Right lobe of liver (tissue), 6 donors: ENCODE results near the gene CLIC1. TPM values are rescaled to one million over a fixed set of nuclear protein-coding genes. Genes with fewer than 3 reads are reported as not detected.

Experiments
- ATAC-seq, 4 donors: fragments of 200-7000 bp; cut with Tn5 transposase; one replicate each; pipeline ENCODE4 v1.9.1; 2020; ENCODE audit warnings: mild to moderate bottlenecking in 4 of 4, moderate library complexity in 4 of 4
- DNase-seq, 3 donors: peaks; one replicate each; pipeline ENCODE4 v3.0.0-alpha.2; 2020
- H3K27ac ChIP-seq, 3 donors: fragments of 200-600 bp; one replicate each; pipeline ENCODE4 v1.8.0; 2022
- H3K27me3 ChIP-seq, 2 donors: fragments of 200-600 bp; one replicate each; pipeline ENCODE4 v1.8.0; 2022
- H3K36me3 ChIP-seq, 4 donors: fragments of 200-600 bp; sonication (generic) in 1 of 4; one replicate each; pipeline versions ENCODE4 v1.5.1 to v1.8.0; 2017 to 2022; ENCODE audit warnings: control low read depth in 1 of 4
- H3K4me1 ChIP-seq, 4 donors: fragments of 200-600 bp; sonication (generic) in 1 of 4; one replicate each; pipeline versions ENCODE4 v1.5.1 to v1.8.0; 2017 to 2022; ENCODE audit warnings: control low read depth in 1 of 4
- H3K4me3 ChIP-seq, 3 donors: fragments of 200-600 bp; one replicate each; pipeline ENCODE4 v1.8.0; 2022
- H3K9me3 ChIP-seq, 4 donors: fragments of 200-600 bp; sonication (generic) in 1 of 4; one replicate each; pipeline versions ENCODE4 v1.5.1 to v1.8.0; 2017 to 2022; ENCODE audit warnings: control low read depth in 1 of 4
- POLR2A ChIP-seq: fragments of 450-650 bp; IDR thresholded peaks from one replicate; pipeline ENCODE4 v1.6.1; 2017; ENCODE audit warnings: antibody characterized with exemption, mild to moderate bottlenecking
- WGBS: methylation state at CpG from one replicate; pipeline ENCODE4 v1.1.6; 2018; ENCODE audit warnings: low coverage, low lambda C conversion rate; ENCODE audit not compliant: insufficient coverage; ENCODE audit errors: missing lambda C conversion rate; 5-methylcytosine and 5-hydroxymethylcytosine counted together
- intact Hi-C, 2 donors: fragments of 100-400 bp; cut with DNase I; formaldehyde crosslinking; loops; one replicate each; pipeline versions ENCODE4 v1.11.2 to v1.14.1; 2022
- total RNA-seq, 6 experiments: library from RNA; depleted of rRNA in 2 of 6; stranded (reverse); fragments of >200 nt in 2 of 6; fragmentation: NEBNext Ultra II Directional in 3 of 6; extraction: Animal tissue kit (Norgen Biotek cat#: 25700) in 3 of 6; gene quantifications; one replicate each; pipeline versions ENCODE4 v1.1.0 to v1.2.4, GENCODE V29; 2016 to 2023
- TF ChIP-seq, protein P1 (sequence below), 4 donors: fragments of 200-600 bp in 3 of 4; fragments of 450-650 bp in 1 of 4; IDR thresholded peaks; one replicate each; pipeline versions ENCODE4 v1.5.1 to v1.8.0; 2016 to 2022; ENCODE audit warnings: antibody characterized with exemption in 4 of 4, mild to moderate bottlenecking in 2 of 4
- donor health status: DM: no; HTN: yes; CAD: no.
- donor health status: DM: no; HTN: no; CAD: no.
- donor health status: DM: no; HTN: no; CAD: no.
- donor health status: DM: no; HTN: yes; CAD: no.
- donor health status: DM: no; HTN: yes; CAD: no.

Gene CLIC1
- total RNA-seq, 6 experiments from 2014 or later = 36.7 to 123 (median 62.0) TPM

DNA sequence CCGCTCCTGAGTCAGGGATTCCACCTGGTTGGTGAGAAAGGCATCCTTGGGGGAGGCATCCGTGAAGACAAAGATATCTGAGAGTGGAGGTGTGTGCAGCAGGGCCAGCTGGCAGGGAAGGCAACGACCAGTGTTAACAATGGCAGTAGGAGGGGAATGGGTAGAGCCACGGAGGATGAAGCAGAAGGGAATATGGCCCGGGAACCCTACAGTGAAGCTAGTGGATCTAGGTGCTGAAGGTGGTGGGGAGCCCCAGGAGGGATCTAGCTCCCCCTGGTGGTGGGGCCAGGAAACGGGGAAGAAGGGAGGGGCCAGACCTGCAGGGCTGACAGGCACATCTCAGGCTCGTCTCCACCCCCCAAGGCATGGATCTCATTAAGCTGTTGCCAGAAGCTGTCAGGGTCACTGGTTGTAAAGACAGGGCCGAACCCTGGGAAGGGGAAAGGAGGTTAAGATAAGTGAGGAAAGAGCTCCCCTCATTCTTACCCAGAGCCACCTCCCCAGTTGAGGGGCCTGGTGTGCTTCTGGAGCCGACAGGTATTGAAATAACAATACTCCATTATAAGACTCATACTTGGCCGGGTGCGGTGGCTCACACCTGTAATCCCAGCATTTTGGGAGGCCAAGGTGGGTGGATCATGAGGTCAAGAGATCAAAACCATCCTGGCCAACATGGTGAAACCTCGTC lies 33.5 kb upstream of the CLIC1 start:
- DNase-seq (peak; percentile 83 to 89 (median 88)), ATAC-seq (peak; percentile 85 to 87 (median 87))
- Histone ChIP-seq H3K36me3 (no peaks in the 10 kb centered on the region), H3K9me3 (no peaks in the 10 kb centered on the region), H3K27ac (no peak overlapping the region), H3K27me3 (no peaks in the 10 kb centered on the region), H3K4me1 (peaks cover 0 to 5% (median 0%) of the 10 kb centered on the region in 4 donors), H3K4me3 (no peak overlapping the region)
- WGBS = 39% methylated on average over 8 of the region's 12 CpGs
- intact Hi-C loops = loop anchor here (10.0 kb wide), 3 partner anchors 55 to 85 kb away; partner anchors contain the start of genes LY6G5C (in 2 of the 2) and LY6G6D (in 1 of the 2)
- TF ChIP-seq, protein P1, sequence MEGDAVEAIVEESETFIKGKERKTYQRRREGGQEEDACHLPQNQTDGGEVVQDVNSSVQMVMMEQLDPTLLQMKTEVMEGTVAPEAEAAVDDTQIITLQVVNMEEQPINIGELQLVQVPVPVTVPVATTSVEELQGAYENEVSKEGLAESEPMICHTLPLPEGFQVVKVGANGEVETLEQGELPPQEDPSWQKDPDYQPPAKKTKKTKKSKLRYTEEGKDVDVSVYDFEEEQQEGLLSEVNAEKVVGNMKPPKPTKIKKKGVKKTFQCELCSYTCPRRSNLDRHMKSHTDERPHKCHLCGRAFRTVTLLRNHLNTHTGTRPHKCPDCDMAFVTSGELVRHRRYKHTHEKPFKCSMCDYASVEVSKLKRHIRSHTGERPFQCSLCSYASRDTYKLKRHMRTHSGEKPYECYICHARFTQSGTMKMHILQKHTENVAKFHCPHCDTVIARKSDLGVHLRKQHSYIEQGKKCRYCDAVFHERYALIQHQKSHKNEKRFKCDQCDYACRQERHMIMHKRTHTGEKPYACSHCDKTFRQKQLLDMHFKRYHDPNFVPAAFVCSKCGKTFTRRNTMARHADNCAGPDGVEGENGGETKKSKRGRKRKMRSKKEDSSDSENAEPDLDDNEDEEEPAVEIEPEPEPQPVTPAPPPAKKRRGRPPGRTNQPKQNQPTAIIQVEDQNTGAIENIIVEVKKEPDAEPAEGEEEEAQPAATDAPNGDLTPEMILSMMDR (IDR thresholded peaks at IDR 0.05) = peak; percentile 81 to 98 (median 94)
- no peak for TF ChIP-seq POLR2A

DNA sequence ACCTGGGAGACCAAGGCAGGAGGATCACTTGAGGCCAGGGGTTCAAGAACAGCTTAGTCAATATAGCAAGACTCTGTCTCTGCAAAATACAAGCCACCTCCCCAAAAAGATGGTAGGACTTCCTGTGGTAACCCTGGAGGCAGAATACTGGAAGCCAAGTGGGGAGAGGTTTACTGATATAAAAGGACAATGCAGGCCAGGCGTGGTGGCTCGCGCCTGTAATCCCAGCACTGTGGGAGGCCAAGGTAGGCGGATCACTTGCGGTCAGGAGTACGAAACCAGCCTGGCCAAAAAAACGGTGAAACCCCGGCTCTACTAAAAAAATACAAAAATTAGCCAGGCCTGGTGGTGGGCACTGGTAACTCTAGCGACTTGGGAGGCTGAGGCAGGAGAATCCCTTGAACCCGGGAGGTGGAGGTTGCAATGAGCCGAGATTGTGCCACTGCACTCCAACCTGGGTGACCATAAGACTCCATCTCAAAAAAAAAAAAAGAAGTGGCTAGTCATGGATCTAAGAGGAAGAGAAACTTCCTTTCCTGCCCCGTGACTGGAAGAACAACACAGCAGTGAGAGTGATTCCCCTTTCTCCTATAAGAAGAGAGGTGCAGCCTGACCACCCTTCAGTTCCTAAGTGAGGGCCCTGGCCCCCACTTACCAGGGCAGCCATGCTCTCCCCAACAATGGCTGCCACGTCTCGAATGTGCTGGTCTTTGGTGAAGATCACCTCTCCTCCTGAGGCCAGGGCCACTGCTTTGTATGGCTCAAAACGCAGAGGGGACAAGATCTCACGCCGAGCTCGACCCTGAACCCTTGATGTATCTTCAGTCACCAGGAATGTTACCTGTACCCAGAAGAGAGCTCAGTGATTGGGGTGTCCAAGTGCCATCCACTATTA lies 32.3 kb upstream of the CLIC1 start:
- Histone ChIP-seq H3K9me3 (no peaks in the 10 kb centered on the region), H3K36me3 (no peaks in the 10 kb centered on the region), H3K27ac (no peak overlapping the region), H3K4me3 (no peak overlapping the region), H3K27me3 (no peaks in the 10 kb centered on the region), H3K4me1 (peaks cover 0 to 5% (median 0%) of the 10 kb centered on the region in 4 donors)
- TF ChIP-seq, protein P1 (IDR thresholded peaks at IDR 0.05) = no peak
- no peak for TF ChIP-seq POLR2A
- intact Hi-C loops = loop anchor here (10.0 kb wide), 2 partner anchors 54 to 84 kb away; partner anchors contain the start of genes LY6G5C (in 2 of the 2) and LY6G6D (in 1 of the 2)
- ATAC-seq (peak in 2 of 4 donors; percentile 6 to 17), DNase-seq (no peak)
- WGBS = 72% methylated on average over 15 of the region's 18 CpGs

DNA sequence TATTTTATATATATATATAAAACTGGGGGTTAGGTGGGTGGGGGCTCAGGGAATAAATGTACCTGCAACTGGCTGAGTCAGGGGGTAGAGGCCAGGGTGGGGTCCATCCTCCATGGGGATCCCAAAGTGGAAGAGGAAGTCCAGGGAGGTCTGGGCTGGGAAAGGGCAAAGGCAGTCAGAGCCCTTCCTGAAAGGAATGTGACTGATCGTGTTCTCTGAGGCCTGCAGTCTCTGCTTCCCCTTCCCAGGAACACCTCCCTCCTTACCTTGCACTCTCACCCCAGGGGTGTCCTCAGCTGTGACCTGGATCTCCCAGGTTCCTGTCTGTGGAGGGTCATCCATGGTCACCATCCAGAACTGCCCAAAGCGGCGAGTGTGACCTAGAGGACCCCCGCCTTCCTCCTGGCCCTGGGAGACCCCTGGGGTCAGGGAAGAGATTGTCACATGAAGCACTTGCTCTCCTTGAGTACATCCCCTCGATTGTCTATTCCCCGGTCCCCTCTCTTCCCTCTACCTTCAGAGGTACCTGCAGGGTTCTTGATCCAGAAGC lies 30.8 kb upstream of the CLIC1 start:
- Histone ChIP-seq H3K4me1 (no peaks in the 10 kb centered on the region), H3K27me3 (no peaks in the 10 kb centered on the region), H3K36me3 (no peaks in the 10 kb centered on the region), H3K4me3 (no peak overlapping the region), H3K27ac (no peak overlapping the region), H3K9me3 (no peaks in the 10 kb centered on the region)
- ATAC-seq (no peak), DNase-seq (no peak)
- 71% methylated on average over 3 of the region's 6 CpGs for WGBS
- TF ChIP-seq, protein P1 (IDR thresholded peaks at IDR 0.05) = no peak
- TF ChIP-seq POLR2A = no peak
- intact Hi-C loops = loop anchor here (10.0 kb wide), 2 partner anchors 52 to 82 kb away; partner anchors contain the start of genes LY6G5C (in 2 of the 2) and LY6G6D (in 1 of the 2)
